Measurements from ENCODE around the gene CHAT. TPM values are rescaled to one million over a fixed set of nuclear protein-coding genes. Genes with fewer than 3 reads are reported as not detected.

The CHAT gene
- total and polyA plus RNA-seq, 9 donors = 0.32 TPM; not detected in 8

GRCh38 chr10:49619613-49620012, 5.8 kb downstream of the CHAT start:
- Histone ChIP-seq H3K4me3 (ENCODE audit: low read length) (no peak overlapping the region), H3K27me3 (ENCODE audit: control insufficient read depth, insufficient read depth, low read length) (peaks cover 39% of the 10 kb centered on the region), H3K36me3 (ENCODE audit: control insufficient read depth, insufficient read depth, low read length) (no peaks in the 10 kb centered on the region), H3K9me3 (replicated peaks; ENCODE audit: control insufficient read depth, low read depth, low read length) (no peaks in the 10 kb centered on the region), H3K4me1 (ENCODE audit: control insufficient read depth, insufficient read depth, low read length) (no peaks in the 10 kb centered on the region), H3K27ac (ENCODE audit: low read length) (no peak overlapping the region)
- WGBS (ENCODE audit: insufficient coverage) = 52% methylated on average over 10 of the region's 10 CpGs
- no peak for DNase-seq

- 81% methylated on average over 11 of the region's 12 CpGs for WGBS (ENCODE audit: insufficient coverage)
- peaks cover 33% of the 10 kb centered on the region for H3K27me3 ChIP-seq (ENCODE audit: control insufficient read depth, insufficient read depth, low read length)
- no peak overlapping the region for H3K27ac ChIP-seq (ENCODE audit: low read length)
Observed at GRCh38 chr10:49620286-49620810, 6.5 kb downstream of the CHAT start.

GRCh38 chr10:49620841-49621378, 7.1 kb downstream of the CHAT start:
- H3K4me1 ChIP-seq (ENCODE audit: control insufficient read depth, insufficient read depth, low read length) = no peaks in the 10 kb centered on the region
- H3K36me3 ChIP-seq (ENCODE audit: control insufficient read depth, insufficient read depth, low read length) = no peaks in the 10 kb centered on the region
- H3K27me3 ChIP-seq (ENCODE audit: control insufficient read depth, insufficient read depth, low read length) = peaks cover 27% of the 10 kb centered on the region
- no peaks in the 10 kb centered on the region for H3K9me3 ChIP-seq (replicated peaks; ENCODE audit: control insufficient read depth, low read depth, low read length)
- no peak for DNase-seq
- 18% methylated on average over 2 of the region's 6 CpGs for WGBS (ENCODE audit: insufficient coverage)
- no peak overlapping the region for H3K4me3 ChIP-seq (ENCODE audit: low read length)
- H3K27ac ChIP-seq (ENCODE audit: low read length) = no peak overlapping the region

More at GRCh38 chr10:49620286-49620810, 6.5 kb downstream of the CHAT start:
- H3K9me3 ChIP-seq (replicated peaks; ENCODE audit: control insufficient read depth, low read depth, low read length) = no peaks in the 10 kb centered on the region
- H3K4me1 ChIP-seq (ENCODE audit: control insufficient read depth, insufficient read depth, low read length) = no peaks in the 10 kb centered on the region
- no peak overlapping the region for H3K4me3 ChIP-seq (ENCODE audit: low read length)
- no peaks in the 10 kb centered on the region for H3K36me3 ChIP-seq (ENCODE audit: control insufficient read depth, insufficient read depth, low read length)
- DNase-seq = no peak

GRCh38 chr10:49621561-49621960, 7.7 kb downstream of the CHAT start:
- DNase-seq = no peak
- peaks cover 20% of the 10 kb centered on the region for H3K27me3 ChIP-seq (ENCODE audit: control insufficient read depth, insufficient read depth, low read length)
- WGBS (ENCODE audit: insufficient coverage) = 29% methylated on average over 6 of the region's 6 CpGs

GRCh38 chr10:49622426-49623425, 8.9 kb downstream of the CHAT start:
- no peaks in the 10 kb centered on the region for H3K36me3 ChIP-seq (ENCODE audit: control insufficient read depth, insufficient read depth, low read length)
- H3K27ac ChIP-seq (ENCODE audit: low read length) = no peak overlapping the region
- H3K4me1 ChIP-seq (ENCODE audit: control insufficient read depth, insufficient read depth, low read length) = no peaks in the 10 kb centered on the region
- H3K4me3 ChIP-seq (ENCODE audit: low read length) = no peak overlapping the region
- peaks cover 12% of the 10 kb centered on the region for H3K27me3 ChIP-seq (ENCODE audit: control insufficient read depth, insufficient read depth, low read length)
- 52% methylated on average over 7 of the region's 11 CpGs for WGBS (ENCODE audit: insufficient coverage)
- no peak for DNase-seq
- H3K9me3 ChIP-seq (replicated peaks; ENCODE audit: control insufficient read depth, low read depth, low read length) = no peaks in the 10 kb centered on the region

More at GRCh38 chr10:49621561-49621960, 7.7 kb downstream of the CHAT start:
- Histone ChIP-seq H3K4me1 (ENCODE audit: control insufficient read depth, insufficient read depth, low read length) (no peaks in the 10 kb centered on the region), H3K27ac (ENCODE audit: low read length) (no peak overlapping the region), H3K36me3 (ENCODE audit: control insufficient read depth, insufficient read depth, low read length) (no peaks in the 10 kb centered on the region), H3K4me3 (ENCODE audit: low read length) (no peak overlapping the region), H3K9me3 (replicated peaks; ENCODE audit: control insufficient read depth, low read depth, low read length) (no peaks in the 10 kb centered on the region)

GRCh38 chr10:49624629-49625028, 10.8 kb downstream of the CHAT start:
- no peak overlapping the region for H3K27ac ChIP-seq (ENCODE audit: low read length)
- no peak overlapping the region for H3K4me3 ChIP-seq (ENCODE audit: low read length)
- H3K27me3 ChIP-seq (ENCODE audit: control insufficient read depth, insufficient read depth, low read length) = peaks cover 5% of the 10 kb centered on the region
- no peaks in the 10 kb centered on the region for H3K4me1 ChIP-seq (ENCODE audit: control insufficient read depth, insufficient read depth, low read length)
- no peaks in the 10 kb centered on the region for H3K36me3 ChIP-seq (ENCODE audit: control insufficient read depth, insufficient read depth, low read length)
- no peak for DNase-seq
- 69% methylated on average over 5 of the region's 5 CpGs for WGBS (ENCODE audit: insufficient coverage)
- no peaks in the 10 kb centered on the region for H3K9me3 ChIP-seq (replicated peaks; ENCODE audit: control insufficient read depth, low read depth, low read length)

- H3K4me1 ChIP-seq (ENCODE audit: control insufficient read depth, insufficient read depth, low read length) = no peaks in the 10 kb centered on the region
- H3K27me3 ChIP-seq (ENCODE audit: control insufficient read depth, insufficient read depth, low read length) = peaks cover 3% of the 10 kb centered on the region
- no peaks in the 10 kb centered on the region for H3K9me3 ChIP-seq (replicated peaks; ENCODE audit: control insufficient read depth, low read depth, low read length)
- DNase-seq = no peak
- no peaks in the 10 kb centered on the region for H3K36me3 ChIP-seq (ENCODE audit: control insufficient read depth, insufficient read depth, low read length)
- H3K4me3 ChIP-seq (ENCODE audit: low read length) = no peak overlapping the region
- 79% methylated on average over 10 of the region's 10 CpGs for WGBS (ENCODE audit: insufficient coverage)
- H3K27ac ChIP-seq (ENCODE audit: low read length) = no peak overlapping the region
Observed at GRCh38 chr10:49625411-49625810, 11.6 kb downstream of the CHAT start.

GRCh38 chr10:49627038-49627437, 13.2 kb downstream of the CHAT start:
- no peaks in the 10 kb centered on the region for H3K9me3 ChIP-seq (replicated peaks; ENCODE audit: control insufficient read depth, low read depth, low read length)
- no peaks in the 10 kb centered on the region for H3K4me1 ChIP-seq (ENCODE audit: control insufficient read depth, insufficient read depth, low read length)
- no peaks in the 10 kb centered on the region for H3K36me3 ChIP-seq (ENCODE audit: control insufficient read depth, insufficient read depth, low read length)
- WGBS (ENCODE audit: insufficient coverage) = 50% methylated on average over 1 of the region's 7 CpGs
- no peak overlapping the region for H3K27ac ChIP-seq (ENCODE audit: low read length)
- no peak overlapping the region for H3K4me3 ChIP-seq (ENCODE audit: low read length)
- no peak for DNase-seq
- no peaks in the 10 kb centered on the region for H3K27me3 ChIP-seq (ENCODE audit: control insufficient read depth, insufficient read depth, low read length)

- WGBS (ENCODE audit: insufficient coverage) = 98% methylated on average over 11 of the region's 18 CpGs
- Histone ChIP-seq H3K4me3 (ENCODE audit: low read length) (no peak overlapping the region), H3K27ac (ENCODE audit: low read length) (no peak overlapping the region), H3K4me1 (ENCODE audit: control insufficient read depth, insufficient read depth, low read length) (no peaks in the 10 kb centered on the region), H3K36me3 (ENCODE audit: control insufficient read depth, insufficient read depth, low read length) (no peaks in the 10 kb centered on the region), H3K9me3 (replicated peaks; ENCODE audit: control insufficient read depth, low read depth, low read length) (no peaks in the 10 kb centered on the region), H3K27me3 (ENCODE audit: control insufficient read depth, insufficient read depth, low read length) (no peaks in the 10 kb centered on the region)
- no peak for DNase-seq
Observed at GRCh38 chr10:49627644-49628247, 13.9 kb downstream of the CHAT start.

GRCh38 chr10:49628599-49628998, 14.8 kb downstream of the CHAT start:
- 91% methylated on average over 8 of the region's 8 CpGs for WGBS (ENCODE audit: insufficient coverage)
- Histone ChIP-seq H3K27me3 (ENCODE audit: control insufficient read depth, insufficient read depth, low read length) (peaks cover 4% of the 10 kb centered on the region), H3K4me3 (ENCODE audit: low read length) (no peak overlapping the region), H3K9me3 (replicated peaks; ENCODE audit: control insufficient read depth, low read depth, low read length) (no peaks in the 10 kb centered on the region), H3K4me1 (ENCODE audit: control insufficient read depth, insufficient read depth, low read length) (no peaks in the 10 kb centered on the region), H3K27ac (ENCODE audit: low read length) (no peak overlapping the region), H3K36me3 (ENCODE audit: control insufficient read depth, insufficient read depth, low read length) (no peaks in the 10 kb centered on the region)
- no peak for DNase-seq

All from muscle of leg (tissue), 11 donors.